Calu3 (cell line): ENCODE data around the gene TRMT44. TPM values are rescaled to one million over a fixed set of nuclear protein-coding genes. Genes with fewer than 3 reads are reported as not detected.

Experiments used
- BruUV-seq: library from RNA; stranded (reverse); fragments of 400-500 nt; replicated peaks from 2 replicates; lab custom pipeline; 2021; lab: Mats Ljungman, UMichigan
- CTCF ChIA-PET: fragments of 300-600 bp; sonication (Branson Sonifier 250); formaldehyde crosslinking; loops from one replicate; lab custom pipeline; 2022; ENCODE audit warnings: antibody characterized with exemption; lab: Charles Lee
- DNase-seq: peaks from one replicate; pipeline ENCODE4 v3.0.0; 2022
- H3K27ac Mint-ChIP-seq: one replicate; pipeline ENCODE4 v1.8.0; 2022; ENCODE audit warnings: mixed read lengths; ENCODE audit not compliant: unreplicated experiment
- H3K27me3 Mint-ChIP-seq: one replicate; pipeline ENCODE4 v1.8.0; 2022; ENCODE audit warnings: mixed read lengths; ENCODE audit not compliant: unreplicated experiment
- H3K36me3 Mint-ChIP-seq: one replicate; pipeline ENCODE4 v1.8.0; 2022; ENCODE audit warnings: mild to moderate bottlenecking, moderate library complexity, mixed read lengths; ENCODE audit not compliant: insufficient read depth, unreplicated experiment
- H3K4me1 Mint-ChIP-seq: one replicate; pipeline ENCODE4 v1.8.0; 2022; ENCODE audit warnings: mild to moderate bottlenecking, low read depth, mixed read lengths; ENCODE audit not compliant: unreplicated experiment
- H3K4me3 Mint-ChIP-seq: one replicate; pipeline ENCODE4 v1.8.0; 2022; ENCODE audit warnings: mild to moderate bottlenecking, low read depth, moderate library complexity, mixed read lengths; ENCODE audit not compliant: unreplicated experiment
- H3K9me3 Mint-ChIP-seq: one replicate; pipeline ENCODE4 v1.8.0; 2022; ENCODE audit warnings: low read depth, mixed read lengths; ENCODE audit not compliant: unreplicated experiment
- CTCF ChIP-seq: fragments of 200-600 bp; IDR thresholded peaks from one replicate; pipeline ENCODE4 v1.8.0; 2022; ENCODE audit warnings: antibody characterized with exemption; ENCODE audit not compliant: unreplicated experiment
- intact Hi-C: fragments of 100-400 bp; cut with micrococcal nuclease; formaldehyde crosslinking; loops from one replicate; pipeline ENCODE4 v1.10.0; 2022; ENCODE audit not compliant: unreplicated experiment
- total RNA-seq: library from RNA; stranded (reverse); gene quantifications from 2 replicates; pipeline ENCODE4 v1.2.3, GENCODE V29; 2022

Gene TRMT44
- total RNA-seq, 1 experiment from 2014 or later = 21.5 TPM

DNA sequence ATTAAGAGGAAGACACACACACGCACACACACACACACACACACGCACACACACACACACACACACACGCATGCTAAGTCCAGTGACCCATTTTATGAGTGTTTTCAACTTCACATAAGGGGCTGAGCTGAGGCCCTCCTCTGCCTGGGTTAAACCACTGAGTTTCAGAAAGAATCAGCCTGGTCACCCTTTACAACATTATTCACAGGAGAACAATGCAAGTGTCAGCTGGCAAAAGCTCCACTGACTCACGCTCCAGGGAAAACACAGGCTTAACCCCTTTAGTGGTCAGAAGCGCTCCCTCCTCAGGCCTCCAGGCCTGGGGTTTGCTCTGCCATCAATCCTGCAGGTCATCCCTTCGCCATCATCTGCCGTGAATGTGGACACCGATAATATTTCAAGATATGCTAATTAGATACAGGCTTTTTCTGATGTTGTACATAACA, 47.0 kb upstream of the TRMT44 start:
- no peak for TF ChIP-seq CTCF
- Mint-ChIP-seq H3K27ac (no peak overlapping the region), H3K36me3 (no peaks in the 10 kb centered on the region), H3K9me3 (no peaks in the 10 kb centered on the region), H3K27me3 (no peaks in the 10 kb centered on the region), H3K4me3 (no peak overlapping the region), H3K4me1 (no peaks in the 10 kb centered on the region)
- intact Hi-C loops = no loop called here
- no peak for DNase-seq
- BruUV-seq = no TSS peak
- CTCF ChIA-PET = no interaction called here

DNA sequence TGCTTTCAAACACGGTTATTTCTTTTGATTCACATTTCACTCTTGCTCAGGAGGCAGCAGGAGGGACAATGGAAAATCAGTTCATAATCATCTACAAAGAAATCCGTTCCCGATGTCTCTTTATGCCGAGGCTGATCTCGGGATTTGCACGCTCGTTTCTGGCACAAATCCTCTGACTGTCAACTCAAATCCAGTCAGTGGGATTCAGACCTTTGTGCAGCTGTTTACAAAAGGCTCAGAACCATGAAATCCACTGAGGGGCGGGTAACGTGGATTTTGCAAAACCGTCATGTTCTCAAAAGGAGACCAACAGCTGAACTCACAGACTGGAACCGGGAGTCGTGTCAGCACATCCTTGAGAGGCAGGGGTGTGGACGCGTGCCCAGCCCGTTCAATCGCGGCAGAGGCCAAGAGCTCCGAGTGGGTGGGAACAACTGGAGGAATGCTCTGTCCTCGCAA, 46.5 kb upstream of the TRMT44 start:
- intact Hi-C loops = no loop called here
- Mint-ChIP-seq H3K9me3 (no peaks in the 10 kb centered on the region), H3K27ac (no peak overlapping the region), H3K27me3 (no peaks in the 10 kb centered on the region), H3K36me3 (no peaks in the 10 kb centered on the region), H3K4me1 (no peaks in the 10 kb centered on the region), H3K4me3 (no peak overlapping the region)
- CTCF ChIA-PET = no interaction called here
- BruUV-seq = no TSS peak
- no peak for TF ChIP-seq CTCF
- DNase-seq = no peak

GRCh38 chr4:8394806-8395205, 45.8 kb upstream of the TRMT44 start:
- Mint-ChIP-seq H3K27me3 (no peaks in the 10 kb centered on the region), H3K4me1 (no peaks in the 10 kb centered on the region), H3K36me3 (no peaks in the 10 kb centered on the region), H3K4me3 (no peak overlapping the region), H3K27ac (no peak overlapping the region), H3K9me3 (no peaks in the 10 kb centered on the region)
- intact Hi-C loops = no loop called here
- DNase-seq = no peak
- no TSS peak for BruUV-seq
- TF ChIP-seq CTCF = no peak
- CTCF ChIA-PET = no interaction called here

- Mint-ChIP-seq H3K27ac (no peak overlapping the region), H3K4me3 (no peak overlapping the region), H3K27me3 (no peaks in the 10 kb centered on the region), H3K9me3 (no peaks in the 10 kb centered on the region), H3K4me1 (no peaks in the 10 kb centered on the region), H3K36me3 (no peaks in the 10 kb centered on the region)
- no peak for DNase-seq
- no TSS peak for BruUV-seq
- CTCF ChIA-PET = no interaction called here
- intact Hi-C loops = no loop called here
- TF ChIP-seq CTCF = no peak
Observed at GRCh38 chr4:8395504-8396296, 44.9 kb upstream of the TRMT44 start.
